Trophoblast cell (in vitro differentiated cells and primary cell): ENCODE data around the gene GRB14.

Source experiments
- DNase-seq, 2 donors: peaks; one replicate each; pipeline ENCODE4 v3.0.0-alpha.2; 2016
- H2AFZ ChIP-seq: 2 replicates; pipeline ENCODE4 v1.6.1; 2013; ENCODE audit warnings: low read length, moderate library complexity, mild to moderate bottlenecking; ENCODE audit not compliant: insufficient read depth, poor library complexity
- H2AK5ac ChIP-seq: 2 replicates; pipeline ENCODE4 v1.6.1; 2013; ENCODE audit warnings: mild to moderate bottlenecking, low read length
- H2BK120ac ChIP-seq: 2 replicates; pipeline ENCODE4 v1.6.1; 2013; ENCODE audit warnings: low read length, mild to moderate bottlenecking, moderate library complexity; ENCODE audit not compliant: insufficient read depth, poor library complexity
- H2BK12ac ChIP-seq: 2 replicates; pipeline ENCODE4 v1.6.1; 2013; ENCODE audit warnings: mild to moderate bottlenecking, low read length, moderate library complexity
- H2BK5ac ChIP-seq: 2 replicates; pipeline ENCODE4 v1.6.1; 2013; ENCODE audit warnings: low read length, low read depth, moderate library complexity, mild to moderate bottlenecking; ENCODE audit not compliant: poor library complexity
- H3K14ac ChIP-seq: 2 replicates; pipeline ENCODE4 v1.6.1; 2013; ENCODE audit warnings: mild to moderate bottlenecking, low read length
- H3K18ac ChIP-seq: 2 replicates; pipeline ENCODE4 v1.6.1; 2013; ENCODE audit warnings: mild to moderate bottlenecking, low read length
- H3K23ac ChIP-seq: 2 replicates; pipeline ENCODE4 v1.6.1; 2013; ENCODE audit warnings: low read length
- H3K27ac ChIP-seq: 2 replicates; pipeline ENCODE4 v1.5.1; 2013; ENCODE audit warnings: low read depth, mild to moderate bottlenecking, inconsistent platforms, low read length, moderate library complexity
- H3K27me3 ChIP-seq: 2 replicates; pipeline ENCODE4 v1.6.1; 2013; ENCODE audit warnings: inconsistent platforms, mild to moderate bottlenecking, low read length, moderate library complexity; ENCODE audit not compliant: insufficient read depth
- H3K36me3 ChIP-seq, 2 experiments: 1 replicate in 1 of 2; 2 replicates in 1 of 2; pipeline ENCODE4 v1.6.1; 2013; ENCODE audit warnings: low read length in 2 of 2, mild to moderate bottlenecking in 2 of 2, moderate library complexity in 1 of 2; ENCODE audit not compliant: insufficient read depth in 2 of 2, control insufficient read depth in 1 of 2
- H3K4ac ChIP-seq: 2 replicates; pipeline ENCODE4 v1.6.1; 2013; ENCODE audit warnings: low read depth, mild to moderate bottlenecking, low read length, moderate library complexity
- H3K4me1 ChIP-seq, 2 experiments: 1 replicate in 1 of 2; 2 replicates in 1 of 2; pipeline ENCODE4 v1.6.1; 2013; ENCODE audit warnings: low read length in 2 of 2, mild to moderate bottlenecking in 2 of 2, moderate library complexity in 1 of 2; ENCODE audit not compliant: insufficient read depth in 2 of 2, control insufficient read depth in 1 of 2
- H3K4me2 ChIP-seq: 2 replicates; pipeline ENCODE4 v1.6.1; 2013; ENCODE audit warnings: inconsistent platforms, mild to moderate bottlenecking, low read length, moderate library complexity
- H3K4me3 ChIP-seq: 2 replicates; pipeline ENCODE4 v1.5.1; 2013; ENCODE audit warnings: mild to moderate bottlenecking, low read depth, low read length, inconsistent platforms
- H3K79me1 ChIP-seq: one replicate; pipeline ENCODE4 v1.6.1; 2013; ENCODE audit warnings: low read length
- H3K79me2 ChIP-seq: 2 replicates; pipeline ENCODE4 v1.6.1; 2013; ENCODE audit warnings: low read length, mild to moderate bottlenecking; ENCODE audit not compliant: control insufficient read depth, insufficient read depth, poor library complexity
- H3K9ac ChIP-seq: 2 replicates; pipeline ENCODE4 v1.6.1; 2013; ENCODE audit warnings: mild to moderate bottlenecking, low read length
- H3K9me3 ChIP-seq: 2 replicates; pipeline ENCODE4 v1.6.1; 2013; ENCODE audit warnings: low read depth, mild to moderate bottlenecking, control low read depth, inconsistent platforms, low read length; ENCODE audit not compliant: insufficient read depth
- H4K12ac ChIP-seq: 2 replicates; pipeline ENCODE4 v1.6.1; 2013; ENCODE audit warnings: low read depth, mild to moderate bottlenecking, low read length, moderate library complexity
- H4K8ac ChIP-seq: 2 replicates; pipeline ENCODE4 v1.6.1; 2013; ENCODE audit warnings: low read depth, mild to moderate bottlenecking, low read length, moderate library complexity
- H4K91ac ChIP-seq: one replicate; pipeline ENCODE4 v1.6.1; 2013; ENCODE audit warnings: low read depth, mild to moderate bottlenecking, low read length, moderate library complexity
- WGBS: extraction: QIAGEN DNeasy Blood & Tissue Kit; methylation state at CpG from one replicate; pipeline ENCODE4 v1.1.7; 2013; ENCODE audit warnings: missing lambda C conversion rate; ENCODE audit not compliant: insufficient read length, insufficient coverage; ENCODE audit errors: extremely low coverage; 5-methylcytosine and 5-hydroxymethylcytosine counted together

Gene GRB14

DNA sequence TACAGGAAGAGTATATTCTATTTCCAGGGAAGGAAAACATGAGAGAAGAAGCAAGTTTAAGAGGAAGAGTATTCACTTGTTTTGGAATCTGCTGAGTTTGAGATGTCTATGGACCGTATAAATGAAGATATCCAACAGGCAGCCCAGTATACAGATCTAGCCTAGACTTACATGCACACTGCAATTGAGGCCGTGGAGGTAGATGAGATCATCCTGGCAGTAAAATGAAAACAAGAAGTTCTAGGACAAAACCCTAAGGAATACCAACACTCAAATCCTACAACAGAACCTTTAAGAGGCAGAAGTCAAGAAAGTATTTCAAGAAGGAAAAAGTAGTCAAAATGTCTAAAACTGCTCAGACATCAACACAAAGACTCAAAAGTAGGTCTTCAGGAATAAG lies 16.0 kb downstream of the GRB14 start:
- H3K79me1 ChIP-seq: no peaks in the 10 kb centered on the region
- no peak overlapping the region for H3K23ac ChIP-seq
- H2BK5ac ChIP-seq: no peak overlapping the region
- no peak overlapping the region for H3K9ac ChIP-seq
- no peak overlapping the region for H3K27ac ChIP-seq
- no peaks in the 10 kb centered on the region for H3K36me3 ChIP-seq
- H3K4me1 ChIP-seq: no peaks in the 10 kb centered on the region
- H4K8ac ChIP-seq: no peak overlapping the region
- no peak overlapping the region for H4K91ac ChIP-seq
- H3K4me2 ChIP-seq: no peak overlapping the region
- no peaks in the 10 kb centered on the region for H3K27me3 ChIP-seq
- no peak overlapping the region for H3K18ac ChIP-seq
- no peak overlapping the region for H2AFZ ChIP-seq
- DNase-seq: no peak
- H3K14ac ChIP-seq: no peak overlapping the region
- no peak overlapping the region for H2BK12ac ChIP-seq
- no peaks in the 10 kb centered on the region for H3K79me2 ChIP-seq
- no peak overlapping the region for H4K12ac ChIP-seq
- H2AK5ac ChIP-seq: no peak overlapping the region
- no peak overlapping the region for H3K4ac ChIP-seq
- no peak overlapping the region for H2BK120ac ChIP-seq
- no CpG with 5 or more reads among the region's 2 CpGs for WGBS
- no peaks in the 10 kb centered on the region for H3K9me3 ChIP-seq
- no peak overlapping the region for H3K4me3 ChIP-seq

DNA sequence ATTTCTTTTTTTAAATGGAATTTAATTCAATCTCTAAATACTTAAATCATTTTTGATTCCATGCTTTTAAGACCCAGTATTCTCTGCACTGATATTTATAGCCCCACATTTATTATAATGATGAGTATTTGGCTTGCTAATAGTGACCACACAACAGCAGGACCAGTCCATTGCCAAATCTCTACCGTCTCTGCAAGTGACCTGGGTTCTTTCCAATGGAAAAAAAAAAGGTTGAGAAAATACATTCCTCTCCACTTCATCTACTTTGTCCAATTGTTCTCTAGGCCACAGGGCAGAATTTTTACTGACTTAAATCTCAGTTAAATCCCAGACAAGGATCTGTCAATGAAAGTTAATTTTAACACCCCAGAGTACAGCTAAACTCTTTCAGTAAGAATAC lies 20.5 kb downstream of the GRB14 start:
- Histone ChIP-seq H3K4ac (no peak overlapping the region), H3K18ac (no peak overlapping the region), H3K27me3 (no peaks in the 10 kb centered on the region), H3K14ac (no peak overlapping the region), H4K8ac (no peak overlapping the region), H3K4me1 (no peaks in the 10 kb centered on the region), H3K27ac (no peak overlapping the region), H3K9me3 (no peaks in the 10 kb centered on the region), H2AK5ac (no peak overlapping the region), H2AFZ (no peak overlapping the region), H3K79me1 (no peaks in the 10 kb centered on the region), H2BK12ac (no peak overlapping the region), H4K12ac (no peak overlapping the region), H2BK120ac (no peak overlapping the region), H3K79me2 (no peaks in the 10 kb centered on the region), H3K4me2 (no peak overlapping the region), H2BK5ac (no peak overlapping the region), H3K23ac (no peak overlapping the region), H3K4me3 (no peak overlapping the region), H3K9ac (no peak overlapping the region), H4K91ac (no peak overlapping the region), H3K36me3 (no peaks in the 10 kb centered on the region)
- no peak for DNase-seq
- WGBS: no CpG with 5 or more reads among the region's 1 CpG

DNA sequence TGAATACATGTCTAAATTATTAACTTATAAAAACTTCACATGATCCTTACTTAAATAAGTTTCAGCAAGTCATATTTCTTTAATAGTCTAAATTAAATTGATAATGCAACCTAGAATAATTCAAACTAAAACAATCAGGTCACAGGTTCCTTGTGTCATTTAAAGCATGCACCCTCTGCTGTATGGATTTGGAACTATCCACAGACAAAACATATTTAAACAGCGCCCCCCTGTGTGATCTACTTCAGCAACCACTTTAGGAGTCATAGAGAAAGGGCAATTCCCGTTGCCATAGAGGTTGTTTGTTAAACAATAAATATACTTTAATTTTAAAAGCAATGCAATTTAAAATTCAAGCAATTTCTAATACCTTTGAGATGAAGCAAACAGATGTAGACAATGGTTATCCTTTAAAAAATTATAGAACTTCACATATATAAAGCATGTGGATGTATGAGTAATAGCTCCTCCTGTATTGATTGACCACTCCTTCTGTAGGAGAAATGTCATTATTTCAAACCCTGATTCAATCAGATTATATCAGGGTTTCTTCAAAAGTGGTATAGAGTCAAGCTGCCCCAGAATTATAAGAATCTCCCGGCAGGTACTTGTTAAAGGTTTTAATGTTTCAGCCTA lies 21.2 kb downstream of the GRB14 start:
- no CpG with 5 or more reads among the region's 3 CpGs for WGBS

DNA sequence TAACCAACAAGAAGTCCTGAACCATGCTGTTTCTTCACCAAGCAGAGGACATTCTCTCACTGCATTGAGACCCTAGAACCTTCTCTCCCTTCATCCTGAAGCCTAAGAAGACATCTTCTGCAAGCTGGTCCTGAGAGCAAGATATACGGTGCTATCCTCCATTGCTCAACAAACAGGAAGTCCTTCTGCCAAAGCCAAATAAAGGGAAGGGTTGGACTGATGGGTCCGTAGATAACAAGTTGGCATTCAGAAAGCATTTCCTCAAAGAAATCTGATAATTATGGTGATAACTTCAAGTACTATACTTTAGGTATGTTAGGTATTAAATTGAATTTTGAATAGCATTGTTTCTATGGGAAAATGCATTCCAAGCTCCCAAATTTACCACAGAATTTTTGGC lies 23.3 kb downstream of the GRB14 start:
- no peak overlapping the region for H2BK12ac ChIP-seq
- no peak overlapping the region for H3K9ac ChIP-seq
- H3K14ac ChIP-seq: no peak overlapping the region
- no peak overlapping the region for H3K4me2 ChIP-seq
- H2BK120ac ChIP-seq: no peak overlapping the region
- no peak overlapping the region for H3K23ac ChIP-seq
- no peaks in the 10 kb centered on the region for H3K9me3 ChIP-seq
- H2AFZ ChIP-seq: no peak overlapping the region
- H3K36me3 ChIP-seq: no peaks in the 10 kb centered on the region
- peak in 1 of 2 donors; percentile 19 for DNase-seq
- no peak overlapping the region for H3K4ac ChIP-seq
- no peak overlapping the region for H2BK5ac ChIP-seq
- H4K12ac ChIP-seq: no peak overlapping the region
- H3K27ac ChIP-seq: no peak overlapping the region
- WGBS: no CpG with 5 or more reads among the region's 2 CpGs
- H2AK5ac ChIP-seq: no peak overlapping the region
- H3K79me2 ChIP-seq: no peaks in the 10 kb centered on the region
- H4K91ac ChIP-seq: no peak overlapping the region
- no peaks in the 10 kb centered on the region for H3K27me3 ChIP-seq
- no peak overlapping the region for H4K8ac ChIP-seq
- H3K4me3 ChIP-seq: no peak overlapping the region
- H3K4me1 ChIP-seq: no peaks in the 10 kb centered on the region
- no peak overlapping the region for H3K18ac ChIP-seq
- no peaks in the 10 kb centered on the region for H3K79me1 ChIP-seq

More for the DNA sequence above, 21.2 kb downstream of the GRB14 start:
- no peak overlapping the region for H3K23ac ChIP-seq
- H3K79me1 ChIP-seq: no peaks in the 10 kb centered on the region
- no peak overlapping the region for H3K9ac ChIP-seq
- no peak overlapping the region for H3K4ac ChIP-seq
- no peak overlapping the region for H4K12ac ChIP-seq
- DNase-seq: peak; percentile 47 to 81
- H3K4me3 ChIP-seq: no peak overlapping the region
- no peaks in the 10 kb centered on the region for H3K9me3 ChIP-seq
- H3K14ac ChIP-seq: no peak overlapping the region
- no peak overlapping the region for H4K8ac ChIP-seq
- no peak overlapping the region for H2BK12ac ChIP-seq
- H3K36me3 ChIP-seq: no peaks in the 10 kb centered on the region
- H3K4me2 ChIP-seq: no peak overlapping the region
- no peak overlapping the region for H3K18ac ChIP-seq
- H3K79me2 ChIP-seq: no peaks in the 10 kb centered on the region
- no peak overlapping the region for H4K91ac ChIP-seq
- H2AK5ac ChIP-seq: no peak overlapping the region
- no peaks in the 10 kb centered on the region for H3K27me3 ChIP-seq
- H2BK120ac ChIP-seq: no peak overlapping the region
- H2BK5ac ChIP-seq: no peak overlapping the region
- no peak overlapping the region for H2AFZ ChIP-seq
- no peak overlapping the region for H3K27ac ChIP-seq
- no peaks in the 10 kb centered on the region for H3K4me1 ChIP-seq
